K562 (cell line): Measurements from ENCODE around the gene ARHGEF26. TPM values are rescaled to one million over a fixed set of nuclear protein-coding genes. Genes with fewer than 3 reads are reported as not detected.

Experiments
- THRAP3 ChIP-seq: fragments of 450-650 bp; IDR thresholded peaks from 2 replicates; pipeline ENCODE4 v1.6.1; 2016; ENCODE audit warnings: mild to moderate bottlenecking, inconsistent platforms, borderline replicate concordance
- ZBTB40 ChIP-seq, 2 experiments: fragments of 450-650 bp in 1 of 2; sonication (generic) in 1 of 2; formaldehyde crosslinking in 1 of 2; IDR thresholded peaks; 2 replicates each; pipeline versions ENCODE4 v1.7.1 to v1.9.0; 2016 to 2022; ENCODE audit warnings: inconsistent platforms in 1 of 2, mild to moderate bottlenecking in 1 of 2, missing genetic modification reagents in 1 of 2
- polyA plus RNA-seq, 8 experiments: library from polyadenylated mRNA; depleted of rRNA in 4 of 8; stranded (reverse) in 5 of 8; unstranded in 3 of 8; fragments of >200 nt; fragmentation: Nextera tagmentation in 2 of 8; fragmentation: Illumina TruSeq in 1 of 8; extraction: Ambion mirVana in 2 of 8; extraction: Trizol in 1 of 8; gene quantifications; 2 replicates each; pipeline versions ENCODE4 v1.2.1 to v1.2.3, GENCODE V29; 2011 to 2014; ENCODE audit warnings: inconsistent platforms in 1 of 8, missing spikeins in 1 of 8
- total RNA-seq, 7 experiments: library from RNA; depleted of rRNA in 6 of 7; stranded (reverse); fragments of >200 nt in 6 of 7; fragmentation: Illumina TruSeq in 2 of 7; extraction: Trizol in 2 of 7; gene quantifications; 2 replicates each; pipeline versions ENCODE4 v1.2.1 to v1.2.3, GENCODE V29; 2011 to 2021; ENCODE audit warnings: low replicate concordance in 1 of 7

The ARHGEF26 gene
- total and polyA plus RNA-seq, 9 of the 15 experiments (the other 6 are each of a cell fraction or from before 2014, with no cell fraction given), result 0.01 to 0.11 (median 0.04) TPM; not detected in 2

- no peak for TF ChIP-seq ZBTB40 (IDR thresholded peaks at IDR 0.05)
- no peak for TF ChIP-seq ZBTB40 (CRISPR knock-in tag; IDR thresholded peaks at IDR 0.05)
- TF ChIP-seq THRAP3, result no peak
- TF ChIP-seq, all 486 proteins: peak for 0
Measured at GRCh38 chr3:154180836-154181691, 59.9 kb downstream of the ARHGEF26 start (continued).
